HG03135 (cell line): ENCODE data around the gene PCK2.

Experiments used
- ATAC-seq: cut with Tn5 transposase; IDR thresholded peaks from one replicate; pipeline ENCODE4 v1.9.1; 2021; ENCODE audit warnings: mild to moderate bottlenecking, moderate library complexity; ENCODE audit not compliant: unreplicated experiment

Gene PCK2

GRCh38 chr14:24074625-24075484 is 19.3 kb upstream of the PCK2 start:
- ATAC-seq, result no peak

- no peak for ATAC-seq
Observed at GRCh38 chr14:24075485-24076301, 18.4 kb upstream of the PCK2 start.

GRCh38 chr14:24076302-24076601 is 17.9 kb upstream of the PCK2 start:
- ATAC-seq, result no peak

- no peak for ATAC-seq
Observed at GRCh38 chr14:24077086-24077485, 17.0 kb upstream of the PCK2 start.

GRCh38 chr14:24078146-24078545 is 16.0 kb upstream of the PCK2 start:
- no peak for ATAC-seq

- ATAC-seq, result no peak
Observed at GRCh38 chr14:24079491-24080141, 14.5 kb upstream of the PCK2 start.

GRCh38 chr14:24080142-24080530 is 14.0 kb upstream of the PCK2 start:
- ATAC-seq, result no peak

- ATAC-seq, result peak; percentile 87
Observed at GRCh38 chr14:24080888-24081738, 13.0 kb upstream of the PCK2 start.

- ATAC-seq, result no peak
Observed at GRCh38 chr14:24081739-24082211, 12.3 kb upstream of the PCK2 start.

- ATAC-seq, result no peak
Observed at GRCh38 chr14:24082411-24083080, 11.6 kb upstream of the PCK2 start.

GRCh38 chr14:24083462-24083861 is 10.6 kb upstream of the PCK2 start:
- ATAC-seq, result no peak

- no peak for ATAC-seq
Observed at GRCh38 chr14:24084440-24084839, 9.7 kb upstream of the PCK2 start.

- no peak for ATAC-seq
Observed at GRCh38 chr14:24085215-24085614, 8.9 kb upstream of the PCK2 start.

- no peak for ATAC-seq
Observed at GRCh38 chr14:24086193-24086955, 7.7 kb upstream of the PCK2 start.

GRCh38 chr14:24087004-24087403 is 7.1 kb upstream of the PCK2 start:
- ATAC-seq, result no peak

GRCh38 chr14:24088095-24088494 is 6.0 kb upstream of the PCK2 start:
- no peak for ATAC-seq

GRCh38 chr14:24089890-24090289 is 4.2 kb upstream of the PCK2 start:
- no peak for ATAC-seq

GRCh38 chr14:24092110-24092504 is 2.0 kb upstream of the PCK2 start:
- ATAC-seq, result no peak

- ATAC-seq, result no peak
Observed at GRCh38 chr14:24092505-24093206, 1.5 kb upstream of the PCK2 start.
